ENCODE data around the gene FREM2.

FREM2 gene

GRCh38 chr13:38819596-38819995, 132.7 kb downstream of the FREM2 start:
- no peaks in the 10 kb centered on the region for H3K4me1 Mint-ChIP-seq
- H3K27me3 Mint-ChIP-seq: peaks cover 8% of the 10 kb centered on the region
- no peak for ATAC-seq
- H3K27ac Mint-ChIP-seq: no peak overlapping the region
- H3K4me3 Mint-ChIP-seq: no peak overlapping the region
- H3K9me3 Mint-ChIP-seq: no peaks in the 10 kb centered on the region
- no peaks in the 10 kb centered on the region for H3K36me3 Mint-ChIP-seq

- Mint-ChIP-seq H3K27ac (no peak overlapping the region), H3K9me3 (no peaks in the 10 kb centered on the region), H3K36me3 (no peaks in the 10 kb centered on the region), H3K4me3 (no peak overlapping the region), H3K4me1 (no peaks in the 10 kb centered on the region), H3K27me3 (no peaks in the 10 kb centered on the region)
- ATAC-seq: no peak
These were observed 135.1 kb downstream of the FREM2 start for GRCh38 chr13:38821770-38822551.

GRCh38 chr13:38824342-38824741, 137.5 kb downstream of the FREM2 start:
- Mint-ChIP-seq H3K36me3 (no peaks in the 10 kb centered on the region), H3K9me3 (no peaks in the 10 kb centered on the region), H3K27me3 (no peaks in the 10 kb centered on the region), H3K27ac (no peak overlapping the region), H3K4me1 (no peaks in the 10 kb centered on the region), H3K4me3 (no peak overlapping the region)
- ATAC-seq: peak; percentile 44

- Mint-ChIP-seq H3K27ac (no peak overlapping the region), H3K9me3 (no peaks in the 10 kb centered on the region), H3K4me3 (no peak overlapping the region), H3K4me1 (no peaks in the 10 kb centered on the region), H3K36me3 (no peaks in the 10 kb centered on the region), H3K27me3 (no peaks in the 10 kb centered on the region)
- ATAC-seq: no peak
These were observed 139.4 kb downstream of the FREM2 start for GRCh38 chr13:38826182-38826813.

GRCh38 chr13:38830442-38831045, 143.7 kb downstream of the FREM2 start:
- Mint-ChIP-seq H3K27me3 (no peaks in the 10 kb centered on the region), H3K36me3 (no peaks in the 10 kb centered on the region), H3K9me3 (peaks cover 3% of the 10 kb centered on the region), H3K27ac (no peak overlapping the region), H3K4me1 (no peaks in the 10 kb centered on the region), H3K4me3 (no peak overlapping the region)
- no peak for ATAC-seq

GRCh38 chr13:38844581-38844980, 157.7 kb downstream of the FREM2 start:
- Mint-ChIP-seq H3K4me3 (no peak overlapping the region), H3K27ac (no peak overlapping the region), H3K9me3 (no peaks in the 10 kb centered on the region), H3K36me3 (no peaks in the 10 kb centered on the region), H3K27me3 (no peaks in the 10 kb centered on the region), H3K4me1 (no peaks in the 10 kb centered on the region)
- no peak for ATAC-seq

- H3K27ac Mint-ChIP-seq: no peak overlapping the region
- no peak for ATAC-seq
- H3K4me1 Mint-ChIP-seq: no peaks in the 10 kb centered on the region
- no peaks in the 10 kb centered on the region for H3K27me3 Mint-ChIP-seq
- no peak overlapping the region for H3K4me3 Mint-ChIP-seq
- H3K36me3 Mint-ChIP-seq: no peaks in the 10 kb centered on the region
- H3K9me3 Mint-ChIP-seq: no peaks in the 10 kb centered on the region
These were observed 161.5 kb downstream of the FREM2 start for GRCh38 chr13:38848360-38848759.

- Mint-ChIP-seq H3K4me3 (no peak overlapping the region), H3K27me3 (no peaks in the 10 kb centered on the region), H3K36me3 (no peaks in the 10 kb centered on the region), H3K27ac (no peak overlapping the region), H3K4me1 (no peaks in the 10 kb centered on the region), H3K9me3 (no peaks in the 10 kb centered on the region)
- no peak for ATAC-seq
These were observed 162.4 kb downstream of the FREM2 start for GRCh38 chr13:38849315-38849714.

- no peaks in the 10 kb centered on the region for H3K4me1 Mint-ChIP-seq
- no peaks in the 10 kb centered on the region for H3K27me3 Mint-ChIP-seq
- peak; percentile 51 for ATAC-seq
- no peaks in the 10 kb centered on the region for H3K9me3 Mint-ChIP-seq
- H3K36me3 Mint-ChIP-seq: no peaks in the 10 kb centered on the region
- no peak overlapping the region for H3K27ac Mint-ChIP-seq
- no peak overlapping the region for H3K4me3 Mint-ChIP-seq
These were observed 164.2 kb downstream of the FREM2 start for GRCh38 chr13:38850868-38851626.

- H3K27ac Mint-ChIP-seq: no peak overlapping the region
- H3K9me3 Mint-ChIP-seq: no peaks in the 10 kb centered on the region
- H3K4me3 Mint-ChIP-seq: no peak overlapping the region
- no peaks in the 10 kb centered on the region for H3K4me1 Mint-ChIP-seq
- no peak for ATAC-seq
- no peaks in the 10 kb centered on the region for H3K36me3 Mint-ChIP-seq
- H3K27me3 Mint-ChIP-seq: no peaks in the 10 kb centered on the region
These were observed 167.3 kb downstream of the FREM2 start for GRCh38 chr13:38854226-38854625.

GRCh38 chr13:38856065-38856464, 169.2 kb downstream of the FREM2 start:
- Mint-ChIP-seq H3K27me3 (no peaks in the 10 kb centered on the region), H3K9me3 (no peaks in the 10 kb centered on the region), H3K4me3 (no peak overlapping the region), H3K27ac (no peak overlapping the region), H3K36me3 (no peaks in the 10 kb centered on the region), H3K4me1 (no peaks in the 10 kb centered on the region)
- no peak for ATAC-seq

GRCh38 chr13:38862443-38862842, 175.6 kb downstream of the FREM2 start:
- Mint-ChIP-seq H3K27ac (no peak overlapping the region), H3K36me3 (no peaks in the 10 kb centered on the region), H3K9me3 (no peaks in the 10 kb centered on the region), H3K4me1 (no peaks in the 10 kb centered on the region), H3K4me3 (no peak overlapping the region), H3K27me3 (no peaks in the 10 kb centered on the region)
- no peak for ATAC-seq

- Mint-ChIP-seq H3K27ac (no peak overlapping the region), H3K9me3 (no peaks in the 10 kb centered on the region)
These were observed 176.7 kb downstream of the FREM2 start for GRCh38 chr13:38863536-38863935.

GRCh38 chr13:38866649-38867048, 179.8 kb downstream of the FREM2 start:
- H3K9me3 Mint-ChIP-seq: no peaks in the 10 kb centered on the region
- no peak overlapping the region for H3K27ac Mint-ChIP-seq
- no peak overlapping the region for H3K4me3 Mint-ChIP-seq
- no peaks in the 10 kb centered on the region for H3K36me3 Mint-ChIP-seq
- ATAC-seq: no peak
- no peaks in the 10 kb centered on the region for H3K27me3 Mint-ChIP-seq
- no peaks in the 10 kb centered on the region for H3K4me1 Mint-ChIP-seq

More at GRCh38 chr13:38863536-38863935, 176.7 kb downstream of the FREM2 start:
- H3K36me3 Mint-ChIP-seq: no peaks in the 10 kb centered on the region
- ATAC-seq: no peak
- no peaks in the 10 kb centered on the region for H3K4me1 Mint-ChIP-seq
- H3K4me3 Mint-ChIP-seq: no peak overlapping the region
- no peaks in the 10 kb centered on the region for H3K27me3 Mint-ChIP-seq

- Mint-ChIP-seq H3K36me3 (no peaks in the 10 kb centered on the region), H3K4me1 (no peaks in the 10 kb centered on the region), H3K9me3 (no peaks in the 10 kb centered on the region), H3K27me3 (no peaks in the 10 kb centered on the region), H3K27ac (no peak overlapping the region), H3K4me3 (no peak overlapping the region)
- ATAC-seq: no peak
These were observed 181.5 kb downstream of the FREM2 start for GRCh38 chr13:38868399-38868798.

All from stimulated activated memory B cell treated with anti-CD40 and anti-IgM and Interleukin-4, amounts not matched to agents 10 μg/mL and 1 μg/mL and 100 μg/mL, for 72 hours (primary cell).